ENCODE measurements around the gene AP1S1. TPM values are rescaled to one million over a fixed set of nuclear protein-coding genes. Genes with fewer than 3 reads are reported as not detected.
A peak's percentile ranks its signal among the peaks of the same experiment; 100 is the strongest.

AP1S1 gene
- total RNA-seq, 4 donors from 2014 or later = 5.5 to 24.4 (median 15.6) TPM

GRCh38 chr7:101160910-101161309, 6.6 kb downstream of the AP1S1 start:
- DNase-seq (no peak), ATAC-seq (no peak)
- in situ Hi-C loops (cut with MboI; ENCODE audit: low sequenced_read_pairs in 4 of 4) (no loop called here), intact Hi-C loops (cut with DNase I; ENCODE audit: low total_unique reads) (no loop called here)
- Histone ChIP-seq H3K9me3 (no peaks in the 10 kb centered on the region), H3K4me3 (no peak overlapping the region), H3K27ac (no peak overlapping the region), H3K4me1 (peaks cover 12 to 18% of the 10 kb centered on the region in 2 donors), H3K36me3 (peaks cover 0 to 17% of the 10 kb centered on the region in 2 donors), H3K27me3 (peaks cover 37 to 47% (median 39%) of the 10 kb centered on the region in 3 donors)
- TF ChIP-seq POLR2A (IDR thresholded peaks at IDR 0.05) (no peak), CTCF (IDR thresholded peaks at IDR 0.05 in 4 of 5, conservative IDR thresholded peaks at IDR 0.05 in 1 of 5) (no peak)

- peaks cover 46 to 56% (median 46%) of the 10 kb centered on the region in 3 donors for H3K27me3 ChIP-seq
- TF ChIP-seq POLR2A (IDR thresholded peaks at IDR 0.05) (no peak), CTCF (IDR thresholded peaks at IDR 0.05 in 4 of 5, conservative IDR thresholded peaks at IDR 0.05 in 1 of 5) (no peak)
- intact Hi-C loops (cut with DNase I; ENCODE audit: low total_unique reads) (no loop called here), in situ Hi-C loops (cut with MboI; ENCODE audit: low sequenced_read_pairs in 4 of 4) (no loop called here)
- H3K27ac ChIP-seq = no peak overlapping the region
- H3K36me3 ChIP-seq = peaks cover 0 to 17% of the 10 kb centered on the region in 2 donors
- no peak overlapping the region for H3K4me3 ChIP-seq
- DNase-seq (no peak), ATAC-seq (no peak)
- no peaks in the 10 kb centered on the region for H3K9me3 ChIP-seq
- H3K4me1 ChIP-seq = peaks cover 12 to 18% of the 10 kb centered on the region in 2 donors
These were observed 7.6 kb downstream of the AP1S1 start for GRCh38 chr7:101161692-101162471.

- no peaks in the 10 kb centered on the region for H3K9me3 ChIP-seq
- in situ Hi-C loops (cut with MboI; ENCODE audit: low sequenced_read_pairs in 4 of 4) = no loop called here
- TF ChIP-seq CTCF (IDR thresholded peaks at IDR 0.05 in 4 of 5, conservative IDR thresholded peaks at IDR 0.05 in 1 of 5) = no peak
- TF ChIP-seq POLR2A (IDR thresholded peaks at IDR 0.05) = no peak
- intact Hi-C loops (cut with DNase I; ENCODE audit: low total_unique reads) = no loop called here
- peak overlapping the region in 3 of 4 donors; percentile 31 to 40 (median 31) for H3K4me3 ChIP-seq
- DNase-seq (no peak), ATAC-seq (peak in 1 of 2 donors; percentile 22)
- peaks cover 0 to 16% of the 10 kb centered on the region in 2 donors for H3K36me3 ChIP-seq
- peaks cover 54 to 65% (median 55%) of the 10 kb centered on the region in 3 donors for H3K27me3 ChIP-seq
- H3K4me1 ChIP-seq = peaks cover 12 to 18% of the 10 kb centered on the region in 2 donors
- no peak overlapping the region for H3K27ac ChIP-seq
These were observed 8.4 kb downstream of the AP1S1 start for GRCh38 chr7:101162551-101163278.

GRCh38 chr7:101163279-101164070, 9.2 kb downstream of the AP1S1 start:
- Histone ChIP-seq H3K36me3 (peaks cover 0 to 10% of the 10 kb centered on the region in 2 donors), H3K4me3 (peak overlapping the region; percentile 34 to 40 (median 34)), H3K4me1 (peaks cover 12 to 18% of the 10 kb centered on the region in 2 donors), H3K27me3 (peaks cover 60 to 72% (median 62%) of the 10 kb centered on the region in 3 donors), H3K9me3 (no peaks in the 10 kb centered on the region), H3K27ac (no peak overlapping the region)
- ATAC-seq (no peak), DNase-seq (no peak)
- TF ChIP-seq POLR2A (IDR thresholded peaks at IDR 0.05) (no peak), CTCF (IDR thresholded peaks at IDR 0.05 in 4 of 5, conservative IDR thresholded peaks at IDR 0.05 in 1 of 5) (no peak)
- in situ Hi-C loops (cut with MboI; ENCODE audit: low sequenced_read_pairs in 4 of 4) (no loop called here), intact Hi-C loops (cut with DNase I; ENCODE audit: low total_unique reads) (no loop called here)

Data from gastrocnemius medialis (tissue), 4 donors.